Mesenteric fat pad (tissue), 1 donor: ENCODE measurements around the gene CAMSAP1. TPM values are rescaled to one million over a fixed set of nuclear protein-coding genes. Genes with fewer than 3 reads are reported as not detected.

Experiments used
- DNase-seq: peaks from one replicate; pipeline ENCODE4 v3.0.0-alpha.2; 2020; ENCODE audit warnings: low spot score
- total RNA-seq: library from RNA; stranded (reverse); fragmentation: NEBNext Ultra II Directional; extraction: Animal tissue kit (Norgen Biotek cat#: 25700); gene quantifications from one replicate; pipeline ENCODE4 v1.2.1, GENCODE V29; 2021
- donor health status: DM: yes; HTN: yes; CAD: no.

CAMSAP1 gene
- total RNA-seq, 1 donor from 2014 or later: 35.3 TPM

DNA sequence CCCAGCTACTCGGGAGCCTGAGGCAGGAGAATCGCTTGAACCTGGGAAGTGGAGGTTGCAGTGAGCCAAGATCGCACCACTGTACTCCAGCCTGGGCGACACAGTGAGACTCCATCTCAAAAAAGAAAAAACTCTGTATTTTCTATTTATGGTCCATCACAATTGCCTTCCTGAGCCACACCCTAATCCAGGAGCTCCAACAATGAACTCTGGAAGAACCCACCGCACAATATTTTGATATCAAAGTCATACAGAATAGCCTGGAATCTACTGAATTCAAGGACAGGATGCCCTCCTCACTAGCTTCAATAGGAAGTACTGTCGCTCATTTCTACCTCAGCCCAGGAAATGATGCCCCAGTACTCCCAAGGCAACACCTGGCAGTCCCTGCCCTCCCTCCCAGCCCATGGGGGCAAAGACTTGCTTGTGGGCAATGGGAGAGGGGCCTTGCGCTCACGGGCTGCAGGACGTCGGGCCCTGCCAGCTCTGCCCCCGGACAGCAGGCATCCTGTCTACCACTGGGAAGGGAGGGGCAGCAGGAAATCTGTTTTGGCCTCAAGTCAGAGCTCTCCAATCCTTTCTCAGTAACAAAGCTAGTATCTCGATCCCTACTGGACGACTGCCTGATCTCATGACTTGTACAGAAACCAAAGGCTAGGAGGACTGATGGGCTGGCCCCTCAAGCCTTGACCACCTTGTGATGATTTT is 34.1 kb upstream of the CAMSAP1 start:
- DNase-seq: no peak

DNA sequence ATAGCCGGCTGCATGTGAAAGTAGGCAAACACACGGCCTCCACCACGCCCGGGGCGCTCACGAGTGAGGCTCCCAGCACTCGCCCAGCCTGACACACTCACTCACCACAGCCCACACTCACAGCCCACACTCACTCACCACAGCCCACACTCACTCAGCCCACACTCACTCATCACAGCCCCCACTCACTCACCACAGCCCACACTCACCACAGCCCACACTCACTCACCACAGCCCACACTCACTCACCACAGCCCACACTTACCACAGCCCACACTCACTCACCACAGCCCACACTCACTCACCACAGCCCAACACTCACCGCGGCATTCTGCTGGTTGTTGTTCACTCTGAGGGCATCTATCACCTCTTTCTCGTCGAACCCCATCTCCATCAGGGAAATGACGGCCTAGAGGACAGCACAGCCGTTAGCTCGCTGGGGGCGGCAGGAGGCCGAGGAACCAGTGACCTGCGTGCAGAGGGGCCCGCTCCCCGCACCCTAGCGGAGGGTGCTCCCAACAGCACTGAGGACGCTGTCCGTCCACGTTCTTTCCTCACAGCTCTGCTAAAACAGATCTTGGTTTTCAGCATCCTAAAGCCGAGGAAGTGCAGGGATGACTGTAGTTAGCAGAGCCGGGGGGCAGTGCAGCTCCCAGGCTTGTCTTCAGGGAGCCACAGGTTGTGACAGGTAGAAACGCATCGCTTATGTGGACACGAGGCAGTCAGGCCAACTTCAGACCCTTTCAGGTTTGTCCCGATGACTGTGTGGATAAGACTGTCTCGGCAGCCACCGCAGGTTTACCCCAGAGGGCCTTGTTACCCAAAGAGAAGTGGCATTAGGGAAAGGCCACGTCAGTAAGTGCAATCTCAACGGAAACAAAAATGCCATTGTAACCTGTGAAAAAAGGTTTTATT is 32.3 kb upstream of the CAMSAP1 start:
- DNase-seq: no peak

DNA sequence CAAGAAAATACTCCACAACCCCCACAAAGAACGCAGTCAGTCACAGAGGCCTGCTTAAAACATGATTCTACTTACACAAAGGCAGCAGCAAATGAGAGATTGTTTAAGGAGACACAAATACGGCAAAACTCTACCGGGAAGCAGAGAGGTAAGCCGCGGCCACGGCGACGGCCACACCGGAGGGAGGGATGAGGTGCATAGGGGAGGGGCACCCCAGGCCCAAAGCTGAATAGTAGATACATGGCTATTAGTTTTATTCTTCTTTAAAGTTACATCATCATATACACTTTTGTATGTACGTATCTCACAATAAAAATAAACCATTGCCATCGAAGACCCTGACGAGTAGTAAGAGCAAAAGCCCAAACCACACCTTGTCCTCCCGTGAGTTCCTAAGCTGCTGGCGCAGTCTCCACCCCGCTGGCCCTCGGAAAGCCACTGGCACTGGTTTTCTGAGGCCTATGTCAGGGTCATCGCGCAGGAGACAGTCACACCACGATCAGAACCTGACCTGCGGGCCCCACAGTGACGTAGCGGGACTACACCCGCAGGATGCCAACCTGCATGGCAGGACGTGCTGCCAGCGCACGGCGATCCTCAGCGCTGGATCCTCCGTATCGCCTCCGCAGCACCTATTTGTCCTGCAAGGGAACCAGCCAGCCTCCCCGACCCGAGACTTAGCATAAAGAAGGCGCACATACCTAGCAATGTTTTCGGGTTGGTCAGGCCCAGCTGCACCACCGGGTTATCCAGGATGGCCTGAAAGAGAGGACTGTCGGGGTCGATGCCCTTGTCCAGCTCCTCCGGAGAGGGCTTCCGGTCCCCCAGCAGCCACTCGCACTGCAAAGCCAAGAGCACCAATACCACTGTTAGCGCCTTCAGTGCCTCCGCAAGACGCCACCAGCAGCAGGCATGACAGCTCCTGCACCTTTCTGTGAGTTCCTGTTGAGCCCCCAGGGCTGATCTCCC is 30.5 kb upstream of the CAMSAP1 start:
- no peak for DNase-seq

DNA sequence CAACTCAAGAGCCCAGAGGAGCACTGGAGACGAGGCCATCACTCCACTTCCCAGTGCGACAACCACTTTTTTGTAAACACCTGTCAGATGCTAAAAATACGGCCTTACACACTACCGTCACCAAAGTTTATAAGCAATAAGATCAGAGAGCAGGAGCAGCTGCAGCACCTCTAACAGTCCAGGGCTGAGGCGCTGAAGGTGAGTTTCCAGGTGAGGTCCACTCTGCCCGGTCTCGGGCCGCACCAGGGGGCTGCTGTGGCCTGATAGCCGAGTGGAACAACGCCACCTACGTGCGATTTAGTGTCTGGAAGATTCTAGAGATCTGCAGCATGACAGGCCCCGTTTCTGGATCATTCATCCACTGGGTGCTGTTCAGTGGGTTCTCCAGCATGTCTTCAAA is 25.8 kb upstream of the CAMSAP1 start:
- no peak for DNase-seq

DNA sequence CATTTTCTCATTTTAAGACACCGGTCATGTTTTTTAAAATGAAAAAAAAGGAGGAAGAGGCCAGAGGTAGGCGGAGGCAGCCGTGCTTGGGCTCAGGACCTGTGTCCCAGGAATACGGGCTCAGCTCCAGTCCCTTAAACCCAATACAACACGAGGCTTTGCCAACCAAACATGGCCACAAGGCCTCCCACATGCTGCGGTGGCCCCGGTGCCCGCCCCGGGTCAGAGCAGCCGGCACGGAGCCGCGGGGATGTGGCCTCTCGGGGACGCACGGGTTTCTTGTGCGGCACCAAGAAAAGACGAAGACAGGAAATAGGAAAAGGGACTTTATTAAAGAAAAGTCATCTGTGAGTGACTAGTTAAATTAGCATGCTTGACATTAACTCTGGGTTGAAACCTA is 25.3 kb upstream of the CAMSAP1 start:
- DNase-seq: no peak

DNA sequence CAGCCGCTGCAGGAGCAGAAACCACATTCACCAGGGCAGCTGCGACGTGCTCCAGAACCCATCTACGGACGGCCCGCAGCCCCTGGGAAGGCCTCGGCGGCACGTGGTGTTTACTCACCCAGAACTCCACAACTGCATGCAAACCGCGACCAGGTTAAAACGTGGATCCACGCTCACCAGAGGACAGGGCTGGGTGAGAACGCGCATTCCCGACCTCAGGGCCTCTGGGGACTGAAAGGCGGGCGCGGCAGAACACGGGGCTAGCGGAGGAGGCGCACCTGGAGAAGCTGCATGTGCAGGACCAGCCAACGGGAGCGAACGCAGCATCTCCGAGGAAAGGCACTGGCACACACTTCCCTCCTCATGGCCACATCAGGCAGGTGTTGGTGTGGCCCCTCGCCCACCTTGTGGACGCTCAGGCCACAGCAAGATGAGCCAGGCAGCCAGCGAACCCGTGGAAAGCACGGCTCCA is 24.0 kb upstream of the CAMSAP1 start:
- no peak for DNase-seq

DNA sequence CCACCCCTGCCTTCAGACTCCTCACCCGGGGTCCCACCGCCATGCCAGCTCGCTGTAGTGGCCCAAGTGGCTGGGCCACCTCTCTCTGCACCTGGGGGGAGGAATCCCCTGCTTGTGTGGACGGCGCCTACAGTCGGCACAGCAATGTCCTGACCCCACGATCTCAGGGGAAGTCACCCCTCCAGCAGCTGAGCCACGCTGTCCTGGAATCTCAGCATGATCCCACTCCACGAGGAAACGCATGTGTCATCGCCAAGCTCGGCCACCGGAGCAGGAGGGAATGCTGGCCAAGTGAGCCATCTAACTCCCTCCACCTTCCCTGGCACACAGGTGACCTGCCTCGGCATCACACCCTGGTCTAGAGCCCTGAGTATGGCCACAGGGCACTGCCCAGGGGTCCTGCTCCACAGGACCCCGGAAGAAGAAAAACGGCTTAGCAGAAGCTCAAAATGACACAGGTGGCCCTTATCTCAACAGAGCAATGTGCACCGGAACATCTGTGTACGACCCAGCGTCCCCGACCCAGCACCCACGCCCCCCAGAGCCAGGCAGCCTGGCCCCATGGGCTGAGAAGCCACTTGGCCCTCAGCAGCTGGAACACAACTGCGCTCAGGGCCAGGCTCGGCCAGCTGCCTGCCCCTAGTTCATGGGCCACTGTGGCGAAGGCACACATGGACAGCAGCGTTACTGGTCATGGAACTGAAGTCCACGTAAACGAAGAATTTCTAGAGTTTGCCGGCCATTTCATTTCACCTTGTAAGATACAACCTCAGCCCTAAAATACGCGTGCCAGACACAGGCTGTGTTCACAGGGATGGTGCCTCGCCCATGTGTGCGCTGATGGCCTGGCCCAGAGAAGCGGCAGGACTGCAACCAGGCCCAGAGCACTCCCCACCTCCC is 23.4 kb upstream of the CAMSAP1 start:
- no peak for DNase-seq

DNA sequence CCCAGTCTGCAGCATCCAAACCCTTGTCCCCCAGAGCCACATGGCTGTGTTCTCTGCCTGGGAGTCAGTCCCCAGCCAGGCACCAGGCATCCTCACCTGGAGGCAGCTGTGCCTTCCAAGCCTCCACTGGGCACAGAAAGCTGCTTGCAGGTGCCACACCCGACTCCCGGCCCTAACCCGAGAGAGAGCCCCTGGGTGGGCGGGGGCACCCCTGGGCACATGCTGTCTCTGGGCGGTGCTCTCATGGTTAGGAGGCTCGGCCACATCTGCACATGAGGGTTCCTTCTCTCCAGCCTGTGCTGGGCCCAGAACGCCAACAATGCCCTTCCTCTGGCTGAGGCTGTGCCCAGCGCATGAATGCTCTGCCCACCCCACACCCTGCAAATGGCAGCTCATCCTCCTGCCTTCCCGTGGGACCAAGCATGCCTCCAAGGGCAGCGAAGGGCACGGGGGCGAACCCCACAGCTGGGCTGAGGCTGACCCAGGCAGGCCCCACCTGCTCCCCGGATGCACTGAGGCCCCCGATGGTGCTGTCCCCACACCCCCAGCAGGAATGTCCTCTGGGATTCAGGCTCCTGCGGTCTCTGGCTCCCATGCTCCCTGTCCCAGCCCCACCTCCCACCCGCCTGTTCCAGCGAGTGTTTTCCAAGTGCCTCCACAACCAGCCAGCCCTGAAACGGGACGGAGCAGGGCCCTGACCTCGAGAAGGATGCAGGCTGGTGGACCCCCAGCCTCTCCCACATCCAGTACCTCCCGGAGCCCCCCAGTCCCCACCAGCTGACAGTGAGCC is 22.5 kb upstream of the CAMSAP1 start:
- no peak for DNase-seq

DNA sequence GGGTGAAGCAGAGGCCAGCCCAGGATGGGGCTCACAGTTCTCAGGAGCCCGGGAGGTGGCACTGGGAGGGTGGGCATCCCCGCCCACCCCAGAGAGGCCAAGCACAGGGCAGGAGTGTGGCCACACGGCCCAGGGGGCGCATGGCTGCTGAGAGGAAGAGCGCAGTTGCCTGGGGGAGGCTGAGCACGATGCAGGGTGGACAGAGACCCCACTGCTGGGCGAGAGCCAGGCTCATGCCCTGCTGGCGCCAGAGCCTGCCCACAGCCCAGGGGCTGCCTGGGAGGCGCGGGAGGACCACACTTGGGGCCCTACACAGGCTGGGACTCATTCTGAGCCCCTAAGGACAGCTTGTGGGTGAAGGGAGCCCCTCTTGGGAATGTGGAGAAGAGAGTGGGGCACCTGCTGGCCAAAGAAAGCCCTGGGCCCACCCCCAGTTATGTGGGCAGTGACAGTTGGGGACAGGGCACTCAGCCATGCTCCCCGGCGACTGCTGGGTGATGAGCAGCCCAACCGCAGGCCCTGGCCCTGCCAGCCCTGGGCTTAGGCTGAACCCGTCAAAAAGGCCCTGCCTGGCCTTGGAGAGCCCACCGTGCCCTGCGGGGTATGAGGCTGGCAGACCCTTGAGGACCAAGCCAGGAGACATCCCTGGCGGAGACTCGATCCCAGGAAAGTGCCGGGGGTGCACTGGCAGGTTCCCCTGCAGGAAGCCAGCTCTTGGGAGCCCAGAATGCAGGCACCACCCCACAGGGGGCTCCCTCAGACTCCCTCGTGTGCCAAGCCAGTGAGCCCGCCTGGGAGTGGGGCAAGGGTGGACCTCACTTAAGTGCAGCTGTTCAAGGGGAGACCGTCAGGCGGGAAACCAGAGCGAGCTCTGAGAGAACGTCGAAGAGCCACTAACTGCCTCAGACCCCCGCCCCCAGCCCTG is 21.6 kb upstream of the CAMSAP1 start:
- no peak for DNase-seq

DNA sequence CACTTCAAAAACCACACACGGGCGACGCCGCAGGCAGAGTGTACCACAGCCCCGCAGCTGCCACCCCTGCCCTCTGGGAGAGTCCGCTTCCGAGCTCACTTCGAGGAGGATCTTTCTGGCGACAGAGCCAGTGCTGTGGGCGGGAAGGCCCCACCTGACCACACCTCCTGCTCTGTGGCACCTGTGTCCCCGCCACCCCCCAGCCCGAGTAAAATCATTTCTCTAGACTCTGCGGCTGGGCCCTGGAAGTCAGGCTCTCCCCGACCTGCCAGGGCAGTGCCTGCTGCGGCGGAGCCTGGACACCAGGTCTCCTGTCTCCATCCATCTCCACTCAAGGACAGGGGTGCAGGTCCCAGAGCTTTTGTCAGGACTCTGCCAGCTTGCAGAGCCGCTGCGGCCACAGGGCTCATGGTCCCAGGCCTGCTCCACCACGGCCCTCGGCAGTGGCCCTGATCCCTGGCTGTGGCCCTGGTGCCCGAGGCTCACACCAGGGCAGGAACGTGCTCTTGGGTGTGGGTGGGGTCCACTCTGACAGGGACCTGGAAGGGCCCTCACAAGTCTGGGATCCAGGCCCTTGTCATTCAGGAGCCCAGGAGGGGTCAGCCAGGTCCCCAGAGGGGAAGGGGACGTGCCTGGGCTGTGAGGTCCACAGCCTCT is 20.9 kb upstream of the CAMSAP1 start:
- DNase-seq: no peak

DNA sequence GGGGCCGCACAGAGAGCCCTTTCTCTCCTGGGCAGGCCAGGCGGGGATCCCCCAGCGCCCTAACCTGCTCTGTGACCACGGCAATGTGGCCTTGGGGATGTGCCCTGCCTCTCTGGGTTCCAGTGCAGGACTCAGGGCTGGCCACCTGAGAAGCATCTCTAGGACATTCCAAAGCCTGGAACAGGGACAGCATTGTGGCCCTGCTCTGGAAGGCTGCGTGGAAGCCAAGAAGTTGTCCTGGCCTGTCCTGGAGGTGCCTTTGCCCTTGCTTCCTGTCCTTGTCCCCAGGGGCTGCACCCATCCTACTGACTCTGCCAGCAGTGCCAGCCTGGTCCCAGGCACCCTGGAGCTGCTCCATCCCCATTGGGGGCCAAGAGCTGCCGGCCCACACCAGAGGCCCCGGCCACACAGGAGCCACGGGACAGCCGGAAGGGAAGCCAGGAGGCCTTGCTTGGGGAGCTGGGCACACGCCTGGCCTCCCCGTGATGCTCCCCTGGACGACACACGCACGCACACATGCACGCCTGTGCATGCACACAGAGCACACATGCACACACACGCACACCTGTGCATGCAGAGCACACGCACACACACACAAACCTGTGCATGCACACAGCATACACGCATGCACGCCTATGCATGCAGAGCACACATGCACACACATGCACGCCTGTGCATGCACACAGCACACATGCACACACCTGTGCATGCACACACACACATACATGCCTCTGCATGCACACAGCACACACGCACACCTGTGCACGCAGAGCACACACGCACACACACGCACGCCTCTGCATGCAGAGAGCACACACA is 20.1 kb upstream of the CAMSAP1 start:
- DNase-seq: no peak

DNA sequence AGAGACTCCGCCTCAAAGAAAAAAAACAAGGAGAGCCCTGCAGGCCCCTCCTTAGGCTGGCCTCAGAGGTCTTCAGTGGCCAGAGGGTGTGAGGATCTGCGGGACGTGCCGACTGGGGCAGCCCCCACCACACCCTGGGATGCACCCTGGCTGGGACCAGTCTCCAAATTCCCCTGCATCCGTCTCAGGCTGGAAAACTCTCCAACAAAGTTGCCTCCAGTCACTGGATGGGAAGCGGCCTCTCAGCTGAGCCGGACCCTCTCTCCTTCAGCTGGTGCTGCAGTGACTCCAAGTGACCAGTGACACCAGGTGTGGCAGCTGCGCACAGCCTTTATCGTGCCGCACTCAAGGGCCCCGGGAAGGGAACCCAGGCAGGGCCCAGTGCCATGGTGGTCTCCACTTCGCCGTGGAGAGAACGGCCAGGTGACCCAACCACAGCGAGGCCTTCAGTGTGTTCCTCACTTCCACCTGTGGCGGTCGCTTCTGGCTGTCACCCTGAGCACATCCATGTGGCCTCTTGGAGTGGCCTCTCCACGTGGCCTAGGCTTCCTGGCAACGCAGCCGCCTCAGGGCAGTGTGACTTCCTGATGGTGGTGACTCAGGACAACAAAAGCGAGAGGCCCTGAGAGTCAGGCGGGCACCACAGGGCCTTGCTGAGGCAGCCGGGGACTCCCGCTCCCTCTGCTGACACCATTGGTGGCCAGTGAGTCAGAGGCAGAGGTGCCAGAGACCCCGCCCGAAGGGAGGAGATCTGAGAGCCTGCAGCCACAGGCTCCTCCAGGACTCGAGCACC is 19.3 kb upstream of the CAMSAP1 start:
- no peak for DNase-seq

DNA sequence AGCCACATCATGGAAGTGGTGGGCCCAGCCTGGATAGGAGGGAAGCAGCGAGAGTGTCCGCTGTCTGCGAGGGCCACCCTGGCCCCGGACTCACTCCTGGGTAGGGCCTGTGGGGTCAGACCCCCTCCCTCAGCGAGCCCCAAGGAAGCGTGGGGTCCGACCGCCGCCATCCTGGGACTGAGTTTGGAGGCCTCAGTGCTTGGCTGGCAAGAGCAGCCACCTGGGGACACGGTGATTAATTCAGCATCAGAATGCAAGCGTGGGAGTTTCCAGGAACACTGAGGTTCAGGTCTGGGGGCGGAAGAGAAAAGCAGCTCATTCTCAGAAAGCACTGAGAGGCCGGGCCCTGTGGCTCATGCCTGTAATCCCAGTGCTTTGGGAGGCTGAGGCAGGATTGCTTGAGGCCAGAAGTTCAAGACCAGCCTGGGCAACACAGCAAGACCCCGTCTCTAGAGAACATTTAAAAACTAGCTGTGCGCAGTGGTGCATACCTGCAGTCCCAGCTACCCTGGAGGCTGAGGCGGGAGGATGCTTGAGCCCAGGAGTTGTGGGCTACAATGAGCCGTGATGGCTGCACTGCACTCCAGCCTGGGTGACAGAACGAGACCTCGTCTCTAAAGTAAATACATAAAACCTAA is 18.3 kb upstream of the CAMSAP1 start:
- DNase-seq: no peak

DNA sequence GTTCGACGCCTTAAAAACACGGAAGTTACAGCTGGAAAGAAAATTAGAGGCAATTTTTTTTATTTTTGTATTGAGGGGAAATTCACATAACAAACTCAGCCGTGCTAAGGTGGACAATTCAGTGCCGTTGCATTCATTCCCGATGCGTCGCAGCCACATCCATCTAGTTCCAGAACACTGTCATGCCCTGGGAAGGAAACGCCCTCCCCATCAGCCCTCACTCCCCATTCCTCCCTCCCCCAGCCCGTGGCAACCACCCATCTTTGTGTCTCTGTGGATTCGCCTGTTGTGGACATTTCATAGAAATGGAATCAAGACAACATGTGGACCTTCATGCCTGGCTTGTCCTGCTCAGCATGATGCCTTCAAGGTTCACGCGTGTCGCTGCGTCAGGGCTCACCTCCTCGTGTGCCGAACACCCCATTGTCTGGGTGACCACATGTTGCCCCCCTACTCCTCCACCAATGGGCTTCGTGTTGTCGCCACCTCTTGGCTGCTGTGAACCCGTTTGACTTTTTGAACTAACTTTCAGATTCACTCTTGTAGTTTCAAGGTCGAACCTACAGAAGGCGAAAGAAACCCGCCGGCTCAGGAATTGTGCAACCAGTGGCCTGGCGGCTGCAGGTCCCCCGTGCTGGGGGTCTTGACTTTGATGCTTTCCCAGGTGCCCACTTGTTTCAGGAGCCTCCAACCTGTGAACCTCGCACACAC is 17.4 kb upstream of the CAMSAP1 start:
- DNase-seq: no peak

DNA sequence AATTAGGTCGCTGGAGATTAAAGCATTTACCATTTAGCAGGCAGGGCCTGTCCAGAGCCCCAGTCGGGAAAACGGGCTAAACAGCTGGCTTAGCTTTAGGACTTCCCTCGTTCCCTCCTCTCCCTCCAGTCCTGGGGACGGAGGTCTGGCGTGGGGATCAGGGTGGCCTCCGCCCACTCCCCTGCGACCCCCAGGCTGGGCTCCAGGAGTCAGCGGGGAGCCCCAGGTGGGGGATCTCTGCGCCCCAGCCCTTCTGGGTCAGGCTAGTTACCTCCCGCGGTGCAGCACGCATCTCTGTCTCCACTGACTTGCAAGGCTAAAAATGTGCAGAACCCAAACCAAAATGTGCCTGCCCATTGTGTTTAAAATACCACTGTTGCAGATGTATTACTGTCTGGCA is 16.2 kb upstream of the CAMSAP1 start:
- no peak for DNase-seq
